ENCODE results near the gene NEDD4L. TPM values are rescaled to one million over a fixed set of nuclear protein-coding genes. Genes with fewer than 3 reads are reported as not detected.
A peak's percentile ranks its signal among the peaks of the same experiment; 100 is the strongest.

NEDD4L gene
- total and polyA plus RNA-seq, 4 donors, result 40.2 to 308 (median 148) TPM

DNA sequence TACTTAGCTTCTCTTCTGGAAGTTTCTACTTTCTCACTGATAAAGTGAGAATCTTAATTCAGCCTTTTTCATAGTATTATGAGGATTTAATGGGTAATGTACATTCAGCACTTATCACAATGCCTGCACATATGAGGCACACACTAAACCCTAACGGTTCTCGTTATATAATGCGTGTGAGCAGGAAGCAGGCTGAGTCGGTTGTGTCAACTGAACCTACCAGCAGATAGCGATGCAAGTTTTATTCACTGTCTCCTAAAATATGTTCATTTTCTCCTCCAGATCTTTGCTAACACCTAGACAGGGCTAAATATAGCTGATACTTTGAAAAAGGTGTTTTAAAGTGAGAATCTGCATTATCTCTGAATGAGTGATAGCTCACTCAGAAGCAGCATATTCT is 383.3 kb downstream of the NEDD4L start:
- H3K36me3 ChIP-seq (ENCODE audit: control insufficient read depth in 4 of 4, insufficient read depth in 4 of 4, low read length in 4 of 4), result no peaks in the 10 kb centered on the region
- ATAC-seq (ENCODE audit: insufficient read depth, low FRiP score) (no peak), DNase-seq (no peak)
- H3K27ac ChIP-seq (ENCODE audit: low read depth in 1 of 2, low read length in 1 of 2), result no peak overlapping the region
- peaks cover 0 to 11% (median 7%) of the 10 kb centered on the region in 5 donors for H3K4me1 ChIP-seq (ENCODE audit: control insufficient read depth in 5 of 5, insufficient read depth in 5 of 5, low read length in 5 of 5)
- WGBS, 2 donors, result 66 to 81% methylated on average over 5 of the region's 5 CpGs
- H3K27me3 ChIP-seq (ENCODE audit: control insufficient read depth in 3 of 3, insufficient read depth in 3 of 3, low read length in 2 of 3), result no peaks in the 10 kb centered on the region
- H3K9me3 ChIP-seq (ENCODE audit: control insufficient read depth in 4 of 4, insufficient read depth in 3 of 4, low read length in 3 of 4), result no peaks in the 10 kb centered on the region
- TF ChIP-seq, protein P1, sequence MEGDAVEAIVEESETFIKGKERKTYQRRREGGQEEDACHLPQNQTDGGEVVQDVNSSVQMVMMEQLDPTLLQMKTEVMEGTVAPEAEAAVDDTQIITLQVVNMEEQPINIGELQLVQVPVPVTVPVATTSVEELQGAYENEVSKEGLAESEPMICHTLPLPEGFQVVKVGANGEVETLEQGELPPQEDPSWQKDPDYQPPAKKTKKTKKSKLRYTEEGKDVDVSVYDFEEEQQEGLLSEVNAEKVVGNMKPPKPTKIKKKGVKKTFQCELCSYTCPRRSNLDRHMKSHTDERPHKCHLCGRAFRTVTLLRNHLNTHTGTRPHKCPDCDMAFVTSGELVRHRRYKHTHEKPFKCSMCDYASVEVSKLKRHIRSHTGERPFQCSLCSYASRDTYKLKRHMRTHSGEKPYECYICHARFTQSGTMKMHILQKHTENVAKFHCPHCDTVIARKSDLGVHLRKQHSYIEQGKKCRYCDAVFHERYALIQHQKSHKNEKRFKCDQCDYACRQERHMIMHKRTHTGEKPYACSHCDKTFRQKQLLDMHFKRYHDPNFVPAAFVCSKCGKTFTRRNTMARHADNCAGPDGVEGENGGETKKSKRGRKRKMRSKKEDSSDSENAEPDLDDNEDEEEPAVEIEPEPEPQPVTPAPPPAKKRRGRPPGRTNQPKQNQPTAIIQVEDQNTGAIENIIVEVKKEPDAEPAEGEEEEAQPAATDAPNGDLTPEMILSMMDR (IDR thresholded peaks at IDR 0.05; ENCODE audit: control extremely low read depth, extremely low read depth), result no peak
- no peak overlapping the region for H3K4me3 ChIP-seq
- H3K9ac ChIP-seq (ENCODE audit: insufficient read depth in 1 of 2, low read length in 2 of 2), result no peak overlapping the region

DNA sequence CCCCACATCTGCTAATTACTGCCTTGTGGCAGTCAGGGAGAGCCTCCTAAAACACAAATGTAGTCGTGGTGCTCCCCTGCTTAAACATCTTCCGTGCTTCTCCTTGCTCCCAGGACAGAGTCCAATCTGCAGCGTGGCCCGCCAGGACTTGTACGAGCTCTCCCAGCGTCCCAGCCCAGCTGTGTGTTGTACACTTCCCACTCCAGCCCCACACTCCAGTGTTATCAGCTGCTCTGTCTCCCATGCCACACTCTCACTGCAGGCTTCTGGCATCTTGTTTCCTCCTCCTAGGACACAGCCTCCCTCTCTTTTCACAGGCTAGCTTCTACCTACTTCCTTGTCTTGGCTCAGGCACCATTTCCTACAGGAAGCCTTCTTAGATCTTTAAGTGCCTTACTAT is 385.4 kb downstream of the NEDD4L start:
- Histone ChIP-seq H3K9me3 (ENCODE audit: control insufficient read depth in 4 of 4, insufficient read depth in 3 of 4, low read length in 3 of 4) (no peaks in the 10 kb centered on the region), H3K4me3 (no peak overlapping the region), H3K36me3 (ENCODE audit: control insufficient read depth in 4 of 4, insufficient read depth in 4 of 4, low read length in 4 of 4) (no peaks in the 10 kb centered on the region), H3K4me1 (ENCODE audit: control insufficient read depth in 5 of 5, insufficient read depth in 5 of 5, low read length in 5 of 5) (peaks cover 0 to 12% (median 7%) of the 10 kb centered on the region in 5 donors), H3K27me3 (ENCODE audit: control insufficient read depth in 3 of 3, insufficient read depth in 3 of 3, low read length in 2 of 3) (no peaks in the 10 kb centered on the region), H3K27ac (ENCODE audit: low read depth in 1 of 2, low read length in 1 of 2) (no peak overlapping the region), H3K9ac (ENCODE audit: insufficient read depth in 1 of 2, low read length in 2 of 2) (no peak overlapping the region)
- DNase-seq (peak; percentile 83 to 92 (median 87)), ATAC-seq (ENCODE audit: insufficient read depth, low FRiP score) (no peak)
- TF ChIP-seq, protein P1 (IDR thresholded peaks at IDR 0.05; ENCODE audit: control extremely low read depth, extremely low read depth), result no peak
- 62 to 73% methylated on average over 6 of the region's 6 CpGs for WGBS, 2 donors

DNA sequence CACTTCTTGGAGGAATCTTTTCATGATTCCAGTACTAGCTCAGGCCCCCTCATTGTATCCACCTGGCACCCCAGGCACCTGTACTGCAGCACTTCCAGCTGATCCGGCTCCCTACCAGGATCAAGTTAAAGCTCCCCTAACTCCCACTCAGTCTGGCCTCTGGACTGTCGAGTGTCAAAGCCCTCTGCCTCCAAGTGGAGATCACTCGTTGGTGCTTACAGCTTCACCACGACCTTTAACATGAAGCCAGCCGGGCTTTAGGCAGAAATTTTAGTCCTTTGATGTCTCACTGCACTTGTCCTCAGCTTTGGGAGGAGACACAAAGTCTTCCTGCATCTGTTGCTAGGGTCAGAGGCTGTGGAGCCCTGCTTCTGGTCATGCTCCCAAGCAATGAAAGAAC is 387.2 kb downstream of the NEDD4L start:
- DNase-seq, result no peak
- Histone ChIP-seq H3K27ac (ENCODE audit: low read depth in 1 of 2, low read length in 1 of 2) (no peak overlapping the region), H3K9ac (ENCODE audit: insufficient read depth in 1 of 2, low read length in 2 of 2) (no peak overlapping the region), H3K9me3 (ENCODE audit: control insufficient read depth in 4 of 4, insufficient read depth in 3 of 4, low read length in 3 of 4) (no peaks in the 10 kb centered on the region), H3K4me1 (ENCODE audit: control insufficient read depth in 5 of 5, insufficient read depth in 5 of 5, low read length in 5 of 5) (peaks cover 0 to 12% (median 7%) of the 10 kb centered on the region in 5 donors), H3K4me3 (no peak overlapping the region), H3K36me3 (ENCODE audit: control insufficient read depth in 4 of 4, insufficient read depth in 4 of 4, low read length in 4 of 4) (no peaks in the 10 kb centered on the region), H3K27me3 (ENCODE audit: control insufficient read depth in 3 of 3, insufficient read depth in 3 of 3, low read length in 2 of 3) (no peaks in the 10 kb centered on the region)
- ATAC-seq (ENCODE audit: insufficient read depth, low FRiP score), result no peak
- WGBS, 2 donors, result 70 to 89% methylated on average over 5 of the region's 5 CpGs
- TF ChIP-seq, protein P1 (IDR thresholded peaks at IDR 0.05; ENCODE audit: control extremely low read depth, extremely low read depth), result no peak

Data from lung (tissue), 12 donors.